HG03280 (cell line): ENCODE measurements around the gene SEPTIN14.
"Not testable (repeated sequence)": the region's sequence is repeated elsewhere in the genome, so short reads cannot be mapped to it uniquely, and the experiment has no call there.

Experiments
- ATAC-seq: cut with Tn5 transposase; IDR thresholded peaks from one replicate; pipeline ENCODE4 v1.9.1; 2021; ENCODE audit warnings: mild to moderate bottlenecking, moderate library complexity; ENCODE audit not compliant: unreplicated experiment

SEPTIN14 gene

GRCh38 chr7:55862652-55863051, at the start of gene SEPTIN14:
SEPTIN14 (minus strand) TSS chr7:55862752; CDS start chr7:55861996, 756 bp downstream.
- ATAC-seq = not testable (repeated sequence)

GRCh38 chr7:55903985-55904759, 41.6 kb upstream of the SEPTIN14 start:
- peak; percentile 97 for ATAC-seq

GRCh38 chr7:55901059-55901458, 38.5 kb upstream of the SEPTIN14 start:
- ATAC-seq = not testable (repeated sequence)

GRCh38 chr7:55898287-55898686, 35.7 kb upstream of the SEPTIN14 start:
- ATAC-seq = no peak

GRCh38 chr7:55895021-55895420, 32.5 kb upstream of the SEPTIN14 start:
- no peak for ATAC-seq

- ATAC-seq = no peak
Observed at GRCh38 chr7:55893940-55894339, 31.4 kb upstream of the SEPTIN14 start.

GRCh38 chr7:55888378-55888777, 25.8 kb upstream of the SEPTIN14 start:
- ATAC-seq = not testable (repeated sequence)

GRCh38 chr7:55887821-55888247, 25.3 kb upstream of the SEPTIN14 start:
- ATAC-seq = no peak

- ATAC-seq = no peak
Observed at GRCh38 chr7:55884321-55884720, 21.8 kb upstream of the SEPTIN14 start.

GRCh38 chr7:55878691-55879090, 16.1 kb upstream of the SEPTIN14 start:
- ATAC-seq = no peak

- no peak for ATAC-seq
Observed at GRCh38 chr7:55877308-55877707, 14.8 kb upstream of the SEPTIN14 start.

- no peak for ATAC-seq
Observed at GRCh38 chr7:55873765-55874164, 11.2 kb upstream of the SEPTIN14 start.

GRCh38 chr7:55871932-55872485, 9.5 kb upstream of the SEPTIN14 start:
- ATAC-seq = no peak

GRCh38 chr7:55868989-55869388, 6.4 kb upstream of the SEPTIN14 start:
- not testable (repeated sequence) for ATAC-seq

- ATAC-seq = not testable (repeated sequence)
Observed at GRCh38 chr7:55845164-55845563, 17.4 kb downstream of the SEPTIN14 start.

GRCh38 chr7:55838595-55838994, 24.0 kb downstream of the SEPTIN14 start:
- no peak for ATAC-seq

- no peak for ATAC-seq
Observed at GRCh38 chr7:55827577-55827976, 35.0 kb downstream of the SEPTIN14 start.

- no peak for ATAC-seq
Observed at GRCh38 chr7:55818686-55819085, 43.9 kb downstream of the SEPTIN14 start.

- not testable (repeated sequence) for ATAC-seq
Observed at GRCh38 chr7:55797260-55797659, 65.3 kb downstream of the SEPTIN14 start.

- no peak for ATAC-seq
Observed at GRCh38 chr7:55794527-55794926, 68.0 kb downstream of the SEPTIN14 start.

GRCh38 chr7:55792048-55792447, 70.5 kb downstream of the SEPTIN14 start:
- no peak for ATAC-seq

GRCh38 chr7:55787796-55788195, 74.8 kb downstream of the SEPTIN14 start:
- ATAC-seq = no peak
